A549 (cell line): ENCODE results near the gene FOXP1.

Experiments used
- JUN ChIP-seq, 2 experiments: fragments of >200 bp; sonication (Bioruptor Twin); formaldehyde crosslinking; IDR thresholded peaks; 2 replicates in 1 of 2; 3 replicates in 1 of 2; pipeline ENCODE4 v1.6.1; 2016 to 2017
- KDM1A ChIP-seq: fragments of 200-600 bp; sonication (generic); IDR thresholded peaks from 2 replicates; pipeline ENCODE4 v1.6.1; 2016; ENCODE audit warnings: low read depth, mild to moderate bottlenecking
- MAZ ChIP-seq: fragments of 150-350 bp; IDR thresholded peaks from 2 replicates; pipeline ENCODE4 v1.6.1; 2014; ENCODE audit warnings: antibody characterized with exemption, low read depth, low read length, borderline replicate concordance
- POLR2AphosphoS2 ChIP-seq: conservative IDR thresholded peaks from 2 replicates; pipeline ENCODE4 v1.6.1; 2012; ENCODE audit warnings: low read length, improper control_type of control experiment, inconsistent platforms
- TF ChIP-seq, protein P1 (sequence below): IDR thresholded peaks from 2 replicates; pipeline ENCODE4 v1.6.1; 2012; ENCODE audit warnings: low read depth, borderline replicate concordance
- TF ChIP-seq, protein P2 (sequence below): fragments of >200 bp; sonication (Bioruptor Twin); formaldehyde crosslinking; IDR thresholded peaks from 3 replicates; pipeline ENCODE4 v1.5.1; 2016

DNA sequence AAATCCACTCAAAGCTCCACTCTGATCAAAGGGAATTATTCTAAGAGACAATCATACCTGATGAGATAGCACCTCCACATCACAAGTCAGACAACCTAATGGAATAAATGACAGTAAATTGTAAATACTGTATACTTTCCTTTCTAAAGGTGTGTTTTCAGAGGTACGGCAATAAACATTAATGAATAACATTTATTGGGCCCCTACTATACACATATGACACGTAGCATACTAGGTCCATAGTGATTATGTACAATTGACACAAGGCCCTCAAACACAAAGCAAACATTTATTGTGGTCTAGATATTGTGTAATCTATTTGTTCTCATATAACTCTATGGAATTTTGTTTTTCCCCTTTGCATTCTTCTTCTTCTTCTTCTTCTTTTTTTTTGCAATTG lies 429.8 kb downstream of the FOXP1 start:
- TF ChIP-seq, protein P1, sequence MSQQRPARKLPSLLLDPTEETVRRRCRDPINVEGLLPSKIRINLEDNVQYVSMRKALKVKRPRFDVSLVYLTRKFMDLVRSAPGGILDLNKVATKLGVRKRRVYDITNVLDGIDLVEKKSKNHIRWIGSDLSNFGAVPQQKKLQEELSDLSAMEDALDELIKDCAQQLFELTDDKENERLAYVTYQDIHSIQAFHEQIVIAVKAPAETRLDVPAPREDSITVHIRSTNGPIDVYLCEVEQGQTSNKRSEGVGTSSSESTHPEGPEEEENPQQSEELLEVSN, result no peak
- TF ChIP-seq, protein P2, sequence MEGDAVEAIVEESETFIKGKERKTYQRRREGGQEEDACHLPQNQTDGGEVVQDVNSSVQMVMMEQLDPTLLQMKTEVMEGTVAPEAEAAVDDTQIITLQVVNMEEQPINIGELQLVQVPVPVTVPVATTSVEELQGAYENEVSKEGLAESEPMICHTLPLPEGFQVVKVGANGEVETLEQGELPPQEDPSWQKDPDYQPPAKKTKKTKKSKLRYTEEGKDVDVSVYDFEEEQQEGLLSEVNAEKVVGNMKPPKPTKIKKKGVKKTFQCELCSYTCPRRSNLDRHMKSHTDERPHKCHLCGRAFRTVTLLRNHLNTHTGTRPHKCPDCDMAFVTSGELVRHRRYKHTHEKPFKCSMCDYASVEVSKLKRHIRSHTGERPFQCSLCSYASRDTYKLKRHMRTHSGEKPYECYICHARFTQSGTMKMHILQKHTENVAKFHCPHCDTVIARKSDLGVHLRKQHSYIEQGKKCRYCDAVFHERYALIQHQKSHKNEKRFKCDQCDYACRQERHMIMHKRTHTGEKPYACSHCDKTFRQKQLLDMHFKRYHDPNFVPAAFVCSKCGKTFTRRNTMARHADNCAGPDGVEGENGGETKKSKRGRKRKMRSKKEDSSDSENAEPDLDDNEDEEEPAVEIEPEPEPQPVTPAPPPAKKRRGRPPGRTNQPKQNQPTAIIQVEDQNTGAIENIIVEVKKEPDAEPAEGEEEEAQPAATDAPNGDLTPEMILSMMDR, result no peak
- TF ChIP-seq KDM1A, result no peak
- no peak for TF ChIP-seq MAZ
- no peak for TF ChIP-seq POLR2AphosphoS2
- TF ChIP-seq JUN (IDR thresholded peaks at IDR 0.05), result no peak
